Neuronal stem cell (in vitro differentiated cells): ENCODE results near the gene RNF4.

Experiments used
- DNase-seq: peaks from one replicate; pipeline ENCODE4 v3.0.0-alpha.2; 2013; ENCODE audit warnings: low spot score
- H2AFZ ChIP-seq: one replicate; pipeline ENCODE4 v1.6.1; 2013; ENCODE audit warnings: mild to moderate bottlenecking, low read length, inconsistent platforms
- H2AK5ac ChIP-seq: 2 replicates; pipeline ENCODE4 v1.6.1; 2013; ENCODE audit warnings: low read depth, mild to moderate bottlenecking, inconsistent platforms, low read length, moderate library complexity, mixed read lengths
- H2BK120ac ChIP-seq: 2 replicates; pipeline ENCODE4 v1.6.1; 2013; ENCODE audit warnings: low read depth, mild to moderate bottlenecking, inconsistent platforms, low read length, moderate library complexity, mixed read lengths
- H2BK12ac ChIP-seq: one replicate; pipeline ENCODE4 v1.6.1; 2013; ENCODE audit warnings: low read length, inconsistent platforms
- H2BK15ac ChIP-seq: 2 replicates; pipeline ENCODE4 v1.6.1; 2013; ENCODE audit warnings: mild to moderate bottlenecking, low read length, inconsistent platforms, mixed read lengths
- H2BK5ac ChIP-seq: one replicate; pipeline ENCODE4 v1.6.1; 2013; ENCODE audit warnings: inconsistent platforms, mild to moderate bottlenecking, low read length, moderate library complexity
- H3K14ac ChIP-seq: one replicate; pipeline ENCODE4 v1.6.1; 2013; ENCODE audit warnings: low read length, inconsistent platforms
- H3K18ac ChIP-seq: 2 replicates; pipeline ENCODE4 v1.6.1; 2013; ENCODE audit warnings: low read length, inconsistent platforms
- H3K23ac ChIP-seq: 2 replicates; pipeline ENCODE4 v1.6.1; 2013; ENCODE audit warnings: low read depth, mild to moderate bottlenecking, mixed read lengths, low read length, inconsistent platforms; ENCODE audit not compliant: poor library complexity
- H3K27ac ChIP-seq: replicated peaks from 3 replicates; pipeline ENCODE4 v1.5.1; 2013; ENCODE audit warnings: low read length, inconsistent platforms
- H3K27me3 ChIP-seq, 3 experiments: 2 replicates each; pipeline ENCODE4 v1.6.1; 2013; ENCODE audit warnings: low read length in 3 of 3, mild to moderate bottlenecking in 2 of 3, inconsistent platforms in 1 of 3, low read depth in 1 of 3, mixed read lengths in 1 of 3, moderate library complexity in 1 of 3; ENCODE audit not compliant: control insufficient read depth in 3 of 3, insufficient read depth in 3 of 3
- H3K36me3 ChIP-seq, 2 donors: replicated peaks in 1 of 2; 2 replicates each; pipeline ENCODE4 v1.6.1; 2013; ENCODE audit warnings: low read length in 2 of 2; ENCODE audit not compliant: control insufficient read depth in 2 of 2, insufficient read depth in 2 of 2
- H3K4ac ChIP-seq: 2 replicates; pipeline ENCODE4 v1.6.1; 2013; ENCODE audit warnings: inconsistent platforms, mild to moderate bottlenecking, low read length, moderate library complexity
- H3K4me1 ChIP-seq, 2 donors: 1 replicate in 1 of 2; 2 replicates in 1 of 2; pipeline ENCODE4 v1.6.1; 2013; ENCODE audit warnings: low read length in 2 of 2, low read depth in 1 of 2; ENCODE audit not compliant: control insufficient read depth in 2 of 2, insufficient read depth in 1 of 2
- H3K4me2 ChIP-seq: one replicate; pipeline ENCODE4 v1.6.1; 2013; ENCODE audit warnings: mild to moderate bottlenecking, low read length, inconsistent platforms; ENCODE audit not compliant: insufficient read depth, poor library complexity, severe bottlenecking
- H3K4me3 ChIP-seq, 2 donors: 2 replicates each; pipeline ENCODE4 v1.5.1; 2013; ENCODE audit warnings: low read length in 2 of 2, mild to moderate bottlenecking in 2 of 2, inconsistent platforms in 1 of 2, moderate library complexity in 1 of 2
- H3K79me1 ChIP-seq: one replicate; pipeline ENCODE4 v1.6.1; 2013; ENCODE audit warnings: low read depth, mild to moderate bottlenecking, inconsistent platforms, low read length, moderate library complexity
- H3K9ac ChIP-seq: one replicate; pipeline ENCODE4 v1.6.1; 2013; ENCODE audit warnings: mild to moderate bottlenecking, low read depth, low read length, inconsistent platforms; ENCODE audit not compliant: poor library complexity
- H3K9me3 ChIP-seq, 2 donors: replicated peaks in 1 of 2; 2 replicates each; pipeline versions ENCODE3 to v1.6.1; 2013; ENCODE audit warnings: low read length in 2 of 2, mild to moderate bottlenecking in 2 of 2, inconsistent platforms in 1 of 2, low read depth in 1 of 2, mixed read lengths in 1 of 2, moderate library complexity in 1 of 2; ENCODE audit not compliant: control insufficient read depth in 2 of 2, insufficient read depth in 1 of 2
- H4K8ac ChIP-seq: one replicate; pipeline ENCODE4 v1.6.1; 2013; ENCODE audit warnings: low read depth, mild to moderate bottlenecking, inconsistent platforms, low read length, moderate library complexity
- H4K91ac ChIP-seq: one replicate; pipeline ENCODE4 v1.6.1; 2013; ENCODE audit warnings: low read length, low read depth, mild to moderate bottlenecking, inconsistent platforms; ENCODE audit not compliant: poor library complexity
- WGBS, 2 donors: extraction: QIAGEN DNeasy Blood & Tissue Kit; methylation state at CpG; one replicate each; pipeline ENCODE4 v1.1.7; 2013; ENCODE audit warnings: missing lambda C conversion rate in 2 of 2, mixed read lengths in 1 of 2; ENCODE audit not compliant: insufficient read length in 2 of 2, insufficient replicate concordance in 1 of 2; ENCODE audit errors: extremely low coverage in 2 of 2; 5-methylcytosine and 5-hydroxymethylcytosine counted together

The RNF4 gene

DNA sequence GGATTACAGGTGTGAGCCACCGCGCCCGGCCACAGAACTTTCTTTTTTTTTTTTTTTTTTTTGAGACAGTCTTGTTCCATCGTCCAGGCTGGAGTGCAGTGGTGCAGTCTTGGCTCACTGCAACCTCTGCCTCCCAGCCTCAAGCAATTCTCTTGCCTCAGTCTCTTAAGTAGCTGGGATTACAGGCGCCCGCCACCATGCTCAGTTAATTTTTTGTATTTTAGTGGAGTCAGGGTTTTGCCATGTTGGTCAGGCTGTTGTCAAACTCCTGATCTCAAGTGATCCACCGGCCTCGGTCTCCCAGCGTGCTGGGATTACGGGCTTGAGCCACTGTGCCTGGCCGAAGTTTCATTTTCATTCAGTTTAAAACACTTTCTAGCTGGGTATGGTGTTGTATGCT, 83.9 kb downstream of the RNF4 start:
- Histone ChIP-seq H3K79me1 (peaks cover 6% of the 10 kb centered on the region), H2AK5ac (no peak overlapping the region), H3K4me1 (no peaks in the 10 kb centered on the region), H2BK5ac (no peak overlapping the region), H3K27me3 (no peaks in the 10 kb centered on the region), H3K4me2 (no peak overlapping the region), H3K4ac (no peak overlapping the region), H3K4me3 (no peak overlapping the region), H3K36me3 (peaks cover 0 to 14% of the 10 kb centered on the region in 2 donors), H2BK120ac (no peak overlapping the region), H4K91ac (no peak overlapping the region), H2AFZ (no peak overlapping the region), H3K27ac (no peak overlapping the region), H3K14ac (no peak overlapping the region), H3K23ac (peak overlapping the region; percentile 43), H3K9me3 (peaks cover 0 to 2% of the 10 kb centered on the region in 2 donors), H4K8ac (peak overlapping the region; percentile 3), H2BK12ac (no peak overlapping the region), H2BK15ac (no peak overlapping the region), H3K9ac (no peak overlapping the region), H3K18ac (no peak overlapping the region)
- WGBS, 2 donors = no CpG with 5 or more reads among the region's 11 CpGs
- DNase-seq = no peak

DNA sequence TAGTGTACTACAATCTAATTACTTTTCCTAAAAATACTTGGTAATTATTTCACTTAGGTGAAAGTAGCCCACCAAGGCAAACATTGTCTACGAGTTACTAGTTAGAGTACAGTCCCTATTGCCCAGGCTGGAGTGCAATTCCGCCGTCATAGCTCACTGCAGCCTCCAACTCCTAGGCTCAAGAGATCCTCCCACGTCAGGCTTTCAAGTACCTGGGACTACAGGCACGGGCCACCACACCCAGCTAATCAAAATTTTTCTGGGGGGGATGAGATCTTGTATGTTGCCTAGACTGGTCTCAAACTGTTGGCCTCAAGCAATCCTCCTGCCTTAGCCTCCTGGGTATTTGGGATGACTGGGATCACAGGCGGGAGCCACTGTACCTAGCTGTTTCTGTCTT, 89.4 kb downstream of the RNF4 start:
- H3K79me1 ChIP-seq = peaks cover 9% of the 10 kb centered on the region
- no peak overlapping the region for H2AFZ ChIP-seq
- H4K91ac ChIP-seq = no peak overlapping the region
- no peak overlapping the region for H4K8ac ChIP-seq
- H2BK120ac ChIP-seq = no peak overlapping the region
- H3K36me3 ChIP-seq = peaks cover 0 to 47% of the 10 kb centered on the region in 2 donors
- WGBS, 2 donors = no CpG with 5 or more reads among the region's 6 CpGs
- H3K27ac ChIP-seq = no peak overlapping the region
- H3K4me2 ChIP-seq = no peak overlapping the region
- no peaks in the 10 kb centered on the region for H3K27me3 ChIP-seq
- no peak overlapping the region for H2BK5ac ChIP-seq
- peaks cover 0 to 7% of the 10 kb centered on the region in 2 donors for H3K4me1 ChIP-seq
- H3K14ac ChIP-seq = no peak overlapping the region
- no peak overlapping the region for H3K4ac ChIP-seq
- no peak overlapping the region for H2AK5ac ChIP-seq
- no peak overlapping the region for H3K9ac ChIP-seq
- H3K9me3 ChIP-seq = no peaks in the 10 kb centered on the region
- H2BK15ac ChIP-seq = no peak overlapping the region
- H3K23ac ChIP-seq = no peak overlapping the region
- no peak for DNase-seq
- no peak overlapping the region for H3K4me3 ChIP-seq
- no peak overlapping the region for H2BK12ac ChIP-seq
- H3K18ac ChIP-seq = no peak overlapping the region

DNA sequence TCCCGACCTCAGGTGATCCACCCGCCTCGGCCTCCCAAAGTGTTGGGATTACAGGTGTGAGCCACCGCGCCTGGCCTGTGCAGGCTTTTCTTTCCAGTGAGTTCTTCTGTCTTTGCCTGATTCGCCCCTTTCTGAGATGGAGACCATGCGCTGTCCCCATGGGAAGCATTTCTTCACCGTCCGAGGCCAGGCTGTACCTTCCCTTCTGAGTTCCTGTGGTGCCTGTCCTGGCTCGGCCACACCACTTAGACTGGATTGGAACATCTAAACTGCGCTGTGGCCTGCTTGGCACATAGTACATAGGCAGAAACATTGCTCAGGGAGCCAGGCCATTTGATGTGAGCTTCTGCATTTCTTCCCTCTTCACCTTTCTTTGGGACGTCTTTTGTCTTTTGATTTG, 91.3 kb downstream of the RNF4 start:
- no CpG with 5 or more reads among the region's 12 CpGs for WGBS, 2 donors
- no peak overlapping the region for H2BK15ac ChIP-seq
- no peak overlapping the region for H3K27ac ChIP-seq
- no peak overlapping the region for H3K9ac ChIP-seq
- H2BK5ac ChIP-seq = no peak overlapping the region
- no peak overlapping the region for H3K4ac ChIP-seq
- peaks cover 0 to 63% of the 10 kb centered on the region in 2 donors for H3K36me3 ChIP-seq
- H3K14ac ChIP-seq = no peak overlapping the region
- no peak overlapping the region for H3K4me2 ChIP-seq
- no peak overlapping the region for H2AFZ ChIP-seq
- H4K91ac ChIP-seq = no peak overlapping the region
- H2AK5ac ChIP-seq = no peak overlapping the region
- H3K4me1 ChIP-seq = peaks cover 0 to 7% of the 10 kb centered on the region in 2 donors
- H3K79me1 ChIP-seq = peaks cover 9% of the 10 kb centered on the region
- no peak overlapping the region for H2BK120ac ChIP-seq
- H3K9me3 ChIP-seq = no peaks in the 10 kb centered on the region
- no peak overlapping the region for H4K8ac ChIP-seq
- no peak for DNase-seq
- H3K18ac ChIP-seq = no peak overlapping the region
- no peak overlapping the region for H2BK12ac ChIP-seq
- H3K23ac ChIP-seq = no peak overlapping the region
- H3K4me3 ChIP-seq = no peak overlapping the region
- H3K27me3 ChIP-seq = no peaks in the 10 kb centered on the region
